HL-60 (cell line): Measurements from ENCODE around the gene ELP2.

Experiments used
- DNase-seq, 2 experiments: peaks; one replicate each; pipeline ENCODE4 v3.0.0-alpha.2; 2010 to 2020; ENCODE audit warnings: low read depth in 1 of 2, low spot score in 1 of 2
- H3K27ac ChIP-seq: fragments of 250-450 bp; sonication (Bioruptor Pico); replicated peaks from 2 replicates; pipeline ENCODE4 v1.5.1; 2020; ENCODE audit warnings: mild to moderate bottlenecking, moderate library complexity
- H3K27me3 ChIP-seq: fragments of 250-450 bp; sonication (Bioruptor Pico); 2 replicates; pipeline ENCODE4 v1.5.1; 2021; ENCODE audit warnings: mild to moderate bottlenecking, moderate library complexity; ENCODE audit not compliant: insufficient read depth, poor library complexity, severe bottlenecking
- H3K4me3 ChIP-seq: replicated peaks from 2 replicates; pipeline ENCODE4 v1.5.1; 2011; ENCODE audit warnings: mild to moderate bottlenecking, control low read depth, low read length; ENCODE audit not compliant: insufficient read depth
- GABPA ChIP-seq: IDR thresholded peaks from 2 replicates; pipeline ENCODE4 v1.6.1; 2012; ENCODE audit warnings: low read depth
- POLR2AphosphoS5 ChIP-seq: IDR thresholded peaks from 2 replicates; pipeline ENCODE4 v1.6.1; 2012; ENCODE audit warnings: low read depth
- SPI1 ChIP-seq: IDR thresholded peaks from 2 replicates; pipeline ENCODE4 v1.6.1; 2012; ENCODE audit warnings: low read depth, mild to moderate bottlenecking, borderline replicate concordance
- TF ChIP-seq, protein P1 (sequence below): IDR thresholded peaks from one replicate; pipeline ENCODE4 v1.5.1; 2011; ENCODE audit warnings: low read length, control low read depth, inconsistent platforms; ENCODE audit not compliant: insufficient read depth
- TF ChIP-seq, protein P2 (sequence below): IDR thresholded peaks from 2 replicates; pipeline ENCODE4 v1.6.1; 2012; ENCODE audit warnings: low read depth; ENCODE audit not compliant: insufficient replicate concordance

Gene ELP2

GRCh38 chr18:36176711-36177110 is 47.0 kb downstream of the ELP2 start:
- Histone ChIP-seq H3K4me3 (no peak overlapping the region), H3K27ac (no peak overlapping the region), H3K27me3 (no peaks in the 10 kb centered on the region)
- no peak for DNase-seq
- TF ChIP-seq POLR2AphosphoS5 = no peak

GRCh38 chr18:36177913-36178312 is 48.2 kb downstream of the ELP2 start:
- no peak for DNase-seq
- Histone ChIP-seq H3K4me3 (no peak overlapping the region), H3K27ac (no peak overlapping the region), H3K27me3 (no peaks in the 10 kb centered on the region)
- TF ChIP-seq POLR2AphosphoS5 (peak; percentile 44; the same call in 1 of the 2 replicates), SPI1 (no peak)

GRCh38 chr18:36179562-36180355 is 50.1 kb downstream of the ELP2 start:
- peak in 1 of 2 experiments; percentile 44 for DNase-seq
- H3K4me3 ChIP-seq = no peak overlapping the region
- no peaks in the 10 kb centered on the region for H3K27me3 ChIP-seq
- TF ChIP-seq SPI1 (peak; percentile 5; the same call in 1 of the 2 replicates), GABPA (no peak)
- no peak overlapping the region for H3K27ac ChIP-seq

DNA sequence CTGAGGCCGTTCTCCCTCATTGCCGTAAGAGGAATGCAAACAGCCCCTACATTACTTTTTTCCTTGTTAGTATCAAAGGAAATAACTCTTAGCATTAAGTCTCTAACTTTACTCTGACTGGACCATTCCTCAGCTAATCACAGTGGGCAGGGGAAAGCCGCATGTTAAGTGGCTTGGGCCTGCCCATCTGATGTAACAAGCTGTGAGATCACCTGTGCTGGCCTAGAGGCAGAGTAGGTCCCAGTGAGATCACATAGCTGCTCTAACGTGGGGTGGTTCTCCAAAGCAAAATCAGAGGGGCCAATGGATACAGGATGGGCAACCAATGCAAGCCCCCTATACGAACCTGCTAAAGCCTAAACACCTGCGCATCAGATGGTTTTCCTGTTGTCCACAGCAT is 51.7 kb downstream of the ELP2 start:
- Histone ChIP-seq H3K27ac (no peak overlapping the region), H3K27me3 (peaks cover 1% of the 10 kb centered on the region), H3K4me3 (no peak overlapping the region)
- no peak for DNase-seq
- TF ChIP-seq POLR2AphosphoS5 (no peak), GABPA (no peak), SPI1 (no peak)
- TF ChIP-seq, protein P1, sequence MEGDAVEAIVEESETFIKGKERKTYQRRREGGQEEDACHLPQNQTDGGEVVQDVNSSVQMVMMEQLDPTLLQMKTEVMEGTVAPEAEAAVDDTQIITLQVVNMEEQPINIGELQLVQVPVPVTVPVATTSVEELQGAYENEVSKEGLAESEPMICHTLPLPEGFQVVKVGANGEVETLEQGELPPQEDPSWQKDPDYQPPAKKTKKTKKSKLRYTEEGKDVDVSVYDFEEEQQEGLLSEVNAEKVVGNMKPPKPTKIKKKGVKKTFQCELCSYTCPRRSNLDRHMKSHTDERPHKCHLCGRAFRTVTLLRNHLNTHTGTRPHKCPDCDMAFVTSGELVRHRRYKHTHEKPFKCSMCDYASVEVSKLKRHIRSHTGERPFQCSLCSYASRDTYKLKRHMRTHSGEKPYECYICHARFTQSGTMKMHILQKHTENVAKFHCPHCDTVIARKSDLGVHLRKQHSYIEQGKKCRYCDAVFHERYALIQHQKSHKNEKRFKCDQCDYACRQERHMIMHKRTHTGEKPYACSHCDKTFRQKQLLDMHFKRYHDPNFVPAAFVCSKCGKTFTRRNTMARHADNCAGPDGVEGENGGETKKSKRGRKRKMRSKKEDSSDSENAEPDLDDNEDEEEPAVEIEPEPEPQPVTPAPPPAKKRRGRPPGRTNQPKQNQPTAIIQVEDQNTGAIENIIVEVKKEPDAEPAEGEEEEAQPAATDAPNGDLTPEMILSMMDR = no peak
- TF ChIP-seq, protein P2, sequence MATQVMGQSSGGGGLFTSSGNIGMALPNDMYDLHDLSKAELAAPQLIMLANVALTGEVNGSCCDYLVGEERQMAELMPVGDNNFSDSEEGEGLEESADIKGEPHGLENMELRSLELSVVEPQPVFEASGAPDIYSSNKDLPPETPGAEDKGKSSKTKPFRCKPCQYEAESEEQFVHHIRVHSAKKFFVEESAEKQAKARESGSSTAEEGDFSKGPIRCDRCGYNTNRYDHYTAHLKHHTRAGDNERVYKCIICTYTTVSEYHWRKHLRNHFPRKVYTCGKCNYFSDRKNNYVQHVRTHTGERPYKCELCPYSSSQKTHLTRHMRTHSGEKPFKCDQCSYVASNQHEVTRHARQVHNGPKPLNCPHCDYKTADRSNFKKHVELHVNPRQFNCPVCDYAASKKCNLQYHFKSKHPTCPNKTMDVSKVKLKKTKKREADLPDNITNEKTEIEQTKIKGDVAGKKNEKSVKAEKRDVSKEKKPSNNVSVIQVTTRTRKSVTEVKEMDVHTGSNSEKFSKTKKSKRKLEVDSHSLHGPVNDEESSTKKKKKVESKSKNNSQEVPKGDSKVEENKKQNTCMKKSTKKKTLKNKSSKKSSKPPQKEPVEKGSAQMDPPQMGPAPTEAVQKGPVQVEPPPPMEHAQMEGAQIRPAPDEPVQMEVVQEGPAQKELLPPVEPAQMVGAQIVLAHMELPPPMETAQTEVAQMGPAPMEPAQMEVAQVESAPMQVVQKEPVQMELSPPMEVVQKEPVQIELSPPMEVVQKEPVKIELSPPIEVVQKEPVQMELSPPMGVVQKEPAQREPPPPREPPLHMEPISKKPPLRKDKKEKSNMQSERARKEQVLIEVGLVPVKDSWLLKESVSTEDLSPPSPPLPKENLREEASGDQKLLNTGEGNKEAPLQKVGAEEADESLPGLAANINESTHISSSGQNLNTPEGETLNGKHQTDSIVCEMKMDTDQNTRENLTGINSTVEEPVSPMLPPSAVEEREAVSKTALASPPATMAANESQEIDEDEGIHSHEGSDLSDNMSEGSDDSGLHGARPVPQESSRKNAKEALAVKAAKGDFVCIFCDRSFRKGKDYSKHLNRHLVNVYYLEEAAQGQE = no peak

DNA sequence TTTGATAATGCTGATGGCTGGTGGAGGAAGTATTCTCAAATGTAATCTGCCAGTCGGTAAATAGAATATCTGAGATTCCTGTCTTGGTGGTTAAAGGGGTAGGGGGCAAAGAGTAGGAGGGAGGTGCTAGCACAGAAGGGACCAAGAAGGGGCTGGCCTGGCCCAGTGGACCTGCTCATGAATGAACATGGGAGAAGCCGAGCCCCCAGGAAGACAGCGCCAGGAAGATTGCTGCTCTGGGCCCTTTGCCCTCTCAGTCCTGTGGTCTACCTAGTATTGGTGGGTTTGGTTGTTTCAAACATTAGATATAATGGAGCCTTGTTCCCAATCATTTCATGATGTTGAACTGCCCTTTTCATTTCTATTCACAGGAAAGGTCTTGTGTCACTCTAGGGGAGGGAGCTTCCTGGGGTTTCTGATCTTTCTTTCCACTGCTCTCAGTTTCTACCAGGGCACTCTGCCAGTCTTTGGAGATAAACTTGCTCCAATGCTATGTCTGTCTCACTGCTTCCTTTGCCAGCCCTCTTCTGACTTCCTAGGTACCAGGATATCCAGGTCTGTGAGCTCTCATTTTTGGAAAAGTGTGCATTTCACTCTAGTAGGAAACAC is 52.3 kb downstream of the ELP2 start:
- TF ChIP-seq GABPA (no peak), POLR2AphosphoS5 (no peak), SPI1 (no peak)
- TF ChIP-seq, protein P1 = no peak
- TF ChIP-seq, protein P2 = no peak
- Histone ChIP-seq H3K4me3 (no peak overlapping the region), H3K27ac (no peak overlapping the region), H3K27me3 (peaks cover 3% of the 10 kb centered on the region)
- no peak for DNase-seq
